IPS-NIHi7 (cell line): ENCODE results near the gene VKORC1.

Source experiments
- DNase-seq: peaks from one replicate; pipeline ENCODE4 v3.0.0; 2012; ENCODE audit warnings: mixed read lengths; ENCODE audit errors: extremely low spot score

The VKORC1 gene

GRCh38 chr16:31130336-31130891 is 35.8 kb upstream of the VKORC1 start:
- no peak for DNase-seq

GRCh38 chr16:31129568-31130335 is 35.2 kb upstream of the VKORC1 start:
- no peak for DNase-seq

- DNase-seq, result no peak
These were observed 34.3 kb upstream of the VKORC1 start for GRCh38 chr16:31128711-31129567.

GRCh38 chr16:31127182-31127581 is 32.6 kb upstream of the VKORC1 start:
- no peak for DNase-seq

- no peak for DNase-seq
These were observed 31.2 kb upstream of the VKORC1 start for GRCh38 chr16:31125844-31126243.

GRCh38 chr16:31120129-31120528 is 25.5 kb upstream of the VKORC1 start:
- no peak for DNase-seq

GRCh38 chr16:31118223-31119155 is 23.9 kb upstream of the VKORC1 start:
- no peak for DNase-seq

- DNase-seq, result peak; percentile 98
These were observed 23.0 kb upstream of the VKORC1 start, which contains the start of gene KAT8 for GRCh38 chr16:31117384-31118222. Gene KAT8 (plus strand): TSS chr16:31117664. CDS start chr16:31117682, 18 bp downstream.

GRCh38 chr16:31114468-31114867 is 19.9 kb upstream of the VKORC1 start:
- DNase-seq, result no peak

- DNase-seq, result no peak
These were observed 18.8 kb upstream of the VKORC1 start for GRCh38 chr16:31113121-31114120.

- no peak for DNase-seq
These were observed 18.1 kb upstream of the VKORC1 start for GRCh38 chr16:31112711-31113110.

- DNase-seq, result no peak
These were observed 17.4 kb upstream of the VKORC1 start for GRCh38 chr16:31111881-31112466.

- DNase-seq, result no peak
These were observed 15.8 kb upstream of the VKORC1 start for GRCh38 chr16:31110106-31111034.

GRCh38 chr16:31109622-31110021 is 15.0 kb upstream of the VKORC1 start:
- DNase-seq, result no peak

GRCh38 chr16:31108794-31109558 is 14.4 kb upstream of the VKORC1 start:
- no peak for DNase-seq

GRCh38 chr16:31108035-31108793 is 13.6 kb upstream of the VKORC1 start, which contains the start of gene BCKDK:
Gene BCKDK (plus strand): TSS chr16:31108386. CDS start chr16:31109224, 838 bp downstream.
- DNase-seq, result peak; percentile 86
